Tibial nerve (tissue), 4 donors: ENCODE measurements around the gene PLEKHG5. TPM values are rescaled to one million over a fixed set of nuclear protein-coding genes. Genes with fewer than 3 reads are reported as not detected.
A peak's percentile ranks its signal among the peaks of the same experiment; 100 is the strongest.

ENCODE experiments used
- DNase-seq, 2 donors: peaks; one replicate each; pipeline ENCODE4 v3.0.0-alpha.2; 2019; ENCODE audit warnings: low spot score in 2 of 2
- H3K27ac ChIP-seq, 4 donors: fragments of 200-600 bp; sonication (generic) in 3 of 4; one replicate each; pipeline ENCODE4 v1.5.1; 2017 to 2019; ENCODE audit warnings: mild to moderate bottlenecking in 1 of 4
- H3K27me3 ChIP-seq, 2 donors: fragments of 200-600 bp; sonication (generic) in 1 of 2; one replicate each; pipeline versions ENCODE4 v1.5.1 to v1.6.0; 2017 to 2019
- H3K36me3 ChIP-seq, 3 donors: fragments of 200-600 bp; sonication (generic); one replicate each; pipeline ENCODE4 v1.5.1; 2018 to 2019
- H3K4me1 ChIP-seq, 4 donors: fragments of 200-600 bp; sonication (generic) in 3 of 4; one replicate each; pipeline ENCODE4 v1.5.1; 2017 to 2019
- H3K4me3 ChIP-seq, 4 donors: fragments of 200-600 bp; sonication (generic) in 3 of 4; one replicate each; pipeline ENCODE4 v1.5.1; 2017 to 2019; ENCODE audit warnings: mild to moderate bottlenecking in 1 of 4, moderate library complexity in 1 of 4
- H3K9me3 ChIP-seq, 4 donors: fragments of 200-600 bp; sonication (generic) in 3 of 4; one replicate each; pipeline ENCODE4 v1.5.1; 2017 to 2019
- EP300 ChIP-seq, 2 donors: sonication (generic); formaldehyde crosslinking; IDR thresholded peaks; one replicate each; pipeline ENCODE4 v1.6.1; 2017; ENCODE audit warnings: antibody characterized with exemption in 2 of 2, mild to moderate bottlenecking in 1 of 2
- POLR2A ChIP-seq, 2 donors: fragments of 450-650 bp; IDR thresholded peaks; one replicate each; pipeline ENCODE4 v1.6.1; 2017; ENCODE audit warnings: antibody characterized with exemption in 2 of 2, mild to moderate bottlenecking in 2 of 2, moderate library complexity in 2 of 2
- WGBS, 2 donors: methylation state at CpG; one replicate each; pipeline ENCODE4 v1.1.5; 2018; 5-methylcytosine and 5-hydroxymethylcytosine counted together
- total RNA-seq, 4 donors: library from RNA; depleted of rRNA; stranded (reverse); fragments of >200 nt; gene quantifications; one replicate each; pipeline ENCODE4 v1.1.0, GENCODE V29; 2016
- TF ChIP-seq, protein P1 (sequence below), 5 experiments: fragments of 200-600 bp in 3 of 5; fragments of 450-650 bp in 2 of 5; sonication (generic) in 3 of 5; IDR thresholded peaks; one replicate each; pipeline ENCODE4 v1.5.1; 2016 to 2019; ENCODE audit warnings: antibody characterized with exemption in 5 of 5, mild to moderate bottlenecking in 3 of 5, moderate library complexity in 2 of 5

Gene PLEKHG5
- total RNA-seq, 4 donors from 2014 or later = 25.6 to 40.8 (median 30.8) TPM

GRCh38 chr1:6424619-6425593, 66.6 kb downstream of the PLEKHG5 start, which contains the start of gene ESPN:
Gene ESPN (plus strand): TSS chr1:6424776. CDS start chr1:6424956, 180 bp downstream.
- DNase-seq = no peak
- H3K4me1 ChIP-seq = peaks cover 0 to 38% (median 16%) of the 10 kb centered on the region in 4 donors
- H3K9me3 ChIP-seq = no peaks in the 10 kb centered on the region
- peak within 1 kb of the TSS in 1 of 4 donors; percentile 13 for H3K4me3 ChIP-seq
- no peak within 1 kb of the TSS for H3K27ac ChIP-seq
- TF ChIP-seq, protein P1, sequence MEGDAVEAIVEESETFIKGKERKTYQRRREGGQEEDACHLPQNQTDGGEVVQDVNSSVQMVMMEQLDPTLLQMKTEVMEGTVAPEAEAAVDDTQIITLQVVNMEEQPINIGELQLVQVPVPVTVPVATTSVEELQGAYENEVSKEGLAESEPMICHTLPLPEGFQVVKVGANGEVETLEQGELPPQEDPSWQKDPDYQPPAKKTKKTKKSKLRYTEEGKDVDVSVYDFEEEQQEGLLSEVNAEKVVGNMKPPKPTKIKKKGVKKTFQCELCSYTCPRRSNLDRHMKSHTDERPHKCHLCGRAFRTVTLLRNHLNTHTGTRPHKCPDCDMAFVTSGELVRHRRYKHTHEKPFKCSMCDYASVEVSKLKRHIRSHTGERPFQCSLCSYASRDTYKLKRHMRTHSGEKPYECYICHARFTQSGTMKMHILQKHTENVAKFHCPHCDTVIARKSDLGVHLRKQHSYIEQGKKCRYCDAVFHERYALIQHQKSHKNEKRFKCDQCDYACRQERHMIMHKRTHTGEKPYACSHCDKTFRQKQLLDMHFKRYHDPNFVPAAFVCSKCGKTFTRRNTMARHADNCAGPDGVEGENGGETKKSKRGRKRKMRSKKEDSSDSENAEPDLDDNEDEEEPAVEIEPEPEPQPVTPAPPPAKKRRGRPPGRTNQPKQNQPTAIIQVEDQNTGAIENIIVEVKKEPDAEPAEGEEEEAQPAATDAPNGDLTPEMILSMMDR (IDR thresholded peaks at IDR 0.05) = no peak
- TF ChIP-seq EP300 (IDR thresholded peaks at IDR 0.05) (no peak), POLR2A (IDR thresholded peaks at IDR 0.05) (no peak)
- H3K36me3 ChIP-seq = no peaks in the 10 kb centered on the region
- WGBS, 2 donors = 29 to 38% methylated on average over 11 of the region's 99 CpGs
- H3K27me3 ChIP-seq = peaks cover 0 to 96% of the 10 kb centered on the region in 2 donors

DNA sequence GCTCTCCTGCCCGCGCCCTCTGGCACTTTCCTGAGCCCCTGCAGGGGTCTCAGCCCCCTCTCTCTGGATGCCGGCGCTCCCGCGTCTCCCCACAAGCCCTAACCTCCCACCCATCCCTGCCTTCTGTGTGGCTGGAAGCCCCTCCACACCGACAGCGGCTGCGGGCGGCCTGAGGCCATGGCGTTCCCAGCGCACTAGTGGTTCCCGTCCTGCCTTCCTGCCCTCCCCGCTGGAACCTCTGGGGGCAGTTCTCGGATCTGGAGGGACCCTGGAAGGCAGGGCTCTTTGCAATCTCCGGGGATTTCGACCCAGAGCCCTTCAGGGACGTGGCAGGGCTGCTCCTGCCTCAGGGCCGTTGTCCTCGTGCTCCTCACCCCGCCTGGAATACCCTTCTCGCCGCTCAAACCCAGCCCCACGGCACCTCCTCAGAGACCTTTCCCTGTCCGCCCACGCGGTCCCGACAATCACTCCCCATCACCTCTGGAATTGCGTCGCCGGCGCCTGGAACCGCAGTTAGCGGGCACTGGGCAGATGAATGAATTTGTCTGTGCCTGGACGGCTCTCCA, 67.4 kb downstream of the PLEKHG5 start:
- Histone ChIP-seq H3K4me1 (peaks cover 0 to 46% (median 23%) of the 10 kb centered on the region in 4 donors), H3K9me3 (no peaks in the 10 kb centered on the region), H3K4me3 (no peak overlapping the region), H3K27ac (no peak overlapping the region), H3K27me3 (peaks cover 0 to 96% of the 10 kb centered on the region in 2 donors), H3K36me3 (no peaks in the 10 kb centered on the region)
- TF ChIP-seq POLR2A (IDR thresholded peaks at IDR 0.05) (no peak), EP300 (IDR thresholded peaks at IDR 0.05) (no peak)
- TF ChIP-seq, protein P1 (IDR thresholded peaks at IDR 0.05) = no peak
- WGBS, 2 donors = 5 to 6% methylated on average over 31 to 35 of the region's 35 CpGs
- DNase-seq = no peak

- Histone ChIP-seq H3K36me3 (no peaks in the 10 kb centered on the region), H3K4me1 (peaks cover 0 to 52% (median 26%) of the 10 kb centered on the region in 4 donors), H3K9me3 (no peaks in the 10 kb centered on the region), H3K27me3 (peaks cover 0 to 96% of the 10 kb centered on the region in 2 donors), H3K4me3 (no peak overlapping the region), H3K27ac (no peak overlapping the region)
- WGBS, 2 donors = 11 to 16% methylated on average over 14 to 23 of the region's 24 CpGs
- TF ChIP-seq POLR2A (IDR thresholded peaks at IDR 0.05) = no peak
- TF ChIP-seq, protein P1 (IDR thresholded peaks at IDR 0.05) = peak; percentile 33 to 61 (median 46)
- no peak for TF ChIP-seq EP300 (IDR thresholded peaks at IDR 0.05)
- no peak for DNase-seq
These were observed 68.0 kb downstream of the PLEKHG5 start for GRCh38 chr1:6423321-6423999.

DNA sequence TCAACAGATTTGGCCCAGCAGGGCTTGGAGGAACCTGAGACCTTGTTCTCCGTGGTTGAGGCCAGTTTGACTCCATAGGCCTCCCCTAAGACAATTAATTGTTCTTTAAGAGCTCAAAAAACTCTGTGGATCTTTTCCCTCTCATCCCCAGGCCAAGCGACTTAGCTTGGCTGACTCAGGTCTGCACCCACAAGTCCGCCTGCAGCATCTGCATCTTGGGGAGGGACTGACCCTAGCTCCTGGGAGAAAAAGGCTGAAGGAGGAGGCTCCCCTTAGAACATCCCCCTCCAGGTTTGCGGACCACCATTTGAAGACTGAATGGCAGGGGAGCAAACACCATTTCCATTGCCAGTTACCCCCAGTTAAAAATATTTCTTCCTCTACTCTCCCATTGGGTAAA, 70.2 kb downstream of the PLEKHG5 start:
- Histone ChIP-seq H3K4me3 (no peak overlapping the region), H3K27ac (no peak overlapping the region), H3K36me3 (no peaks in the 10 kb centered on the region), H3K9me3 (no peaks in the 10 kb centered on the region), H3K4me1 (peaks cover 0 to 52% (median 26%) of the 10 kb centered on the region in 4 donors), H3K27me3 (peaks cover 0 to 96% of the 10 kb centered on the region in 2 donors)
- 54 to 63% methylated on average over 4 of the region's 4 CpGs for whole genome bisulfite sequencing, 2 donors
- TF ChIP-seq, protein P1 (IDR thresholded peaks at IDR 0.05) = no peak
- TF ChIP-seq POLR2A (IDR thresholded peaks at IDR 0.05) = no peak
- TF ChIP-seq EP300 (IDR thresholded peaks at IDR 0.05) = no peak
- no peak for DNase-seq
